Nephron (organoid): ENCODE data around the gene LOXHD1.

Experiments
- H3K27ac Mint-ChIP-seq, 3 experiments: 2 replicates each; pipeline ENCODE4 v1.8.0; 2020; ENCODE audit warnings: mixed read lengths in 3 of 3, mild to moderate bottlenecking in 2 of 3, moderate library complexity in 1 of 3
- H3K27me3 Mint-ChIP-seq: 2 replicates; pipeline ENCODE4 v1.8.0; 2021; ENCODE audit warnings: low read depth, mild to moderate bottlenecking, moderate library complexity, mixed read lengths
- H3K36me3 Mint-ChIP-seq: 2 replicates; pipeline ENCODE4 v1.8.0; 2020; ENCODE audit warnings: low read depth, mixed read lengths
- H3K4me1 Mint-ChIP-seq: 2 replicates; pipeline ENCODE4 v1.8.0; 2020; ENCODE audit warnings: mixed read lengths
- H3K4me3 Mint-ChIP-seq, 3 experiments: 2 replicates each; pipeline ENCODE4 v1.8.0; 2020; ENCODE audit warnings: mild to moderate bottlenecking in 3 of 3, mixed read lengths in 3 of 3, moderate library complexity in 2 of 3
- H3K9me3 Mint-ChIP-seq: 2 replicates; pipeline ENCODE4 v1.8.0; 2020; ENCODE audit warnings: mixed read lengths
- TF ChIP-seq, protein P1 (sequence below), 3 experiments: fragments of 200-600 bp; sonication (generic); IDR thresholded peaks; one replicate each; pipeline ENCODE4 v1.5.0; 2021; ENCODE audit warnings: antibody characterized with exemption in 3 of 3; ENCODE audit not compliant: unreplicated experiment in 3 of 3

The LOXHD1 gene

DNA sequence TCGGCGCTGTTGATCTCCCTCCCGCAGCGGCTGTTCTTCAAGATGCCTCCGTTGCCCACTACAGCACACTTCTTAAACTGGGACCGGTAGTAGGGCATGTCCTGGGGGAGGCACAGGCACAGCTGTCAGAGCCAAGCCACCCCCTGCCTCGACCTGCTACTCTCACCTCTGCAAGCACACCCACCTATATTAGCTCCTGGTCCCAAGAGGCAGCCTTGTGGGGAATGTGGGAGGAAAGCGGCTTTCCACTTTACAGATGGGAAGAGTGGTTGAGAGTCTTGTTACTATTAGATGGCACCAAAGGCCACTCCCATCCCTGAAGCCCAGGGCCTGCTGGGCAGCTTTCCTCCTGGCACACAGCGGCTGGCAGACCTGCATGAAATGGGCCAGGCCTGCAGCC is 29.2 kb upstream of the LOXHD1 start:
- Mint-ChIP-seq H3K27ac (no peak overlapping the region), H3K36me3 (no peaks in the 10 kb centered on the region), H3K4me3 (no peak overlapping the region), H3K4me1 (no peaks in the 10 kb centered on the region), H3K27me3 (peaks cover 11% of the 10 kb centered on the region), H3K9me3 (no peaks in the 10 kb centered on the region)
- TF ChIP-seq, protein P1, sequence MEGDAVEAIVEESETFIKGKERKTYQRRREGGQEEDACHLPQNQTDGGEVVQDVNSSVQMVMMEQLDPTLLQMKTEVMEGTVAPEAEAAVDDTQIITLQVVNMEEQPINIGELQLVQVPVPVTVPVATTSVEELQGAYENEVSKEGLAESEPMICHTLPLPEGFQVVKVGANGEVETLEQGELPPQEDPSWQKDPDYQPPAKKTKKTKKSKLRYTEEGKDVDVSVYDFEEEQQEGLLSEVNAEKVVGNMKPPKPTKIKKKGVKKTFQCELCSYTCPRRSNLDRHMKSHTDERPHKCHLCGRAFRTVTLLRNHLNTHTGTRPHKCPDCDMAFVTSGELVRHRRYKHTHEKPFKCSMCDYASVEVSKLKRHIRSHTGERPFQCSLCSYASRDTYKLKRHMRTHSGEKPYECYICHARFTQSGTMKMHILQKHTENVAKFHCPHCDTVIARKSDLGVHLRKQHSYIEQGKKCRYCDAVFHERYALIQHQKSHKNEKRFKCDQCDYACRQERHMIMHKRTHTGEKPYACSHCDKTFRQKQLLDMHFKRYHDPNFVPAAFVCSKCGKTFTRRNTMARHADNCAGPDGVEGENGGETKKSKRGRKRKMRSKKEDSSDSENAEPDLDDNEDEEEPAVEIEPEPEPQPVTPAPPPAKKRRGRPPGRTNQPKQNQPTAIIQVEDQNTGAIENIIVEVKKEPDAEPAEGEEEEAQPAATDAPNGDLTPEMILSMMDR (IDR thresholded peaks at IDR 0.05; ENCODE audit: unreplicated experiment in 3 of 3), result no peak

DNA sequence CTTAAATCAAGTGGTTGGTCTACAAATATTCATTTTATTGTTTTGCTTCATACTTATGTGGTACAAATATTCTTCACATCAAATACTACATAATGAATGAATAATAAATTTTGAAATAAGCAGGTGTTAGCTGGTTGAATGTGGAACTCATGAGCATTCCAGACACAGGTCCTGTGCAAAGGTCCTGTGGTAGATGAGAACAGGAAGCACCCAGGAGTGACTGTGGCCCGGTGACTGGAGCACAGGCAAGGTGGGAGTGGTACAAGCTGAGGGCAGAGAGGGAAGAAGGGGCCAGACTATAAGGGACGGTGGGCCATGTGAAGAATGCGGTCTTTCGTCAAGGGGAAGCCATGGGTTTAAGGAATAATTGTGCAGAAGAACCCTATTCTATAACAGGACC is 26.2 kb upstream of the LOXHD1 start:
- Mint-ChIP-seq H3K4me3 (no peak overlapping the region), H3K36me3 (no peaks in the 10 kb centered on the region), H3K27me3 (peaks cover 3% of the 10 kb centered on the region), H3K9me3 (no peaks in the 10 kb centered on the region), H3K4me1 (no peaks in the 10 kb centered on the region), H3K27ac (no peak overlapping the region)
- TF ChIP-seq, protein P1 (IDR thresholded peaks at IDR 0.05; ENCODE audit: unreplicated experiment in 3 of 3), result no peak

DNA sequence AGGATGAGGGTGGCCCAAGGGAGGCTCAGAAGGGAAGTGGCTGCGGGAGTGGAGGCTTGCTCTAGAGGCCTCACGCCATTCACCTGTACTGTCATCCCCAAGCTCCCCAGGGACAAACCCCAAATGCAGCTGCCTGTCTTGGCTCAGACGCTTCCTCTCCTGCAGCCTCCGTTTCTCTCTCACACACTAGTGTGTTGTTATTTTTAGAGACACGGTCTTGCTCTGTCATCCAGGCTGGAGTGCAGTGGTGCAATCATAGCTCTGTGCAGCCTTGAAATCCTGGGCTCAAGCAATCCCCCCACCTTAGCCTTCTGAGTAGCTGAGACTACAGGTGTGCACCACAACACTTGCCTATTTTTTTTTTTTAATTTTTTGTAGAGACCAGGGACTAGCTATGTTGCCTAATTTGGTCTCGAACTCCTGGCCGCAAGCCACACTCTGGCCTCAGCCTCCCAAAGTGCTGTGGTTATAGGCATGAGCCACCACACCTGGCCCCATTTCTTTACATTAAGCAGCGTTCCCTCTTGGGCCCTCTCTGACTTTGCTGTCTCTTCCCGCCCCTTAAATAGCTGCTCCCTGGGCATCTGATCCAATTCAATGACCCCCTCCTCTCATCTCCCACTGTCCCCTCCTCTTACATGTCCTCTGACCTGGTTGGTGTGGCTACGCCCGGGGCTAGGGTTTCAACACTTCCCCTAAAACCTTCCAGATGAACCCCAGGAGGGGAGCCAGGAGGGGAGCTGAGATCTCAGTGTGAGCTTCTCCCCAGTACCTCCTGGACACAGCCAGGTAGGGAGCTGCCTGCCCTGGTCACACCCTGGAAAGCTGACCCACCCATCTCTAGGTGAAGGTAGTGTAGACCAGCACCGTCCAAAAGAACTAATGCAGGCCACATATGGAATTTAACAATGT is 24.0 kb upstream of the LOXHD1 start:
- H3K9me3 Mint-ChIP-seq, result no peaks in the 10 kb centered on the region
- H3K36me3 Mint-ChIP-seq, result no peaks in the 10 kb centered on the region
- H3K27ac Mint-ChIP-seq, result no peak overlapping the region
- TF ChIP-seq, protein P1 (IDR thresholded peaks at IDR 0.05; ENCODE audit: unreplicated experiment in 3 of 3), result no peak
- H3K4me3 Mint-ChIP-seq, result no peak overlapping the region
- peaks cover 3% of the 10 kb centered on the region for H3K27me3 Mint-ChIP-seq
- H3K4me1 Mint-ChIP-seq, result peaks cover 3% of the 10 kb centered on the region

DNA sequence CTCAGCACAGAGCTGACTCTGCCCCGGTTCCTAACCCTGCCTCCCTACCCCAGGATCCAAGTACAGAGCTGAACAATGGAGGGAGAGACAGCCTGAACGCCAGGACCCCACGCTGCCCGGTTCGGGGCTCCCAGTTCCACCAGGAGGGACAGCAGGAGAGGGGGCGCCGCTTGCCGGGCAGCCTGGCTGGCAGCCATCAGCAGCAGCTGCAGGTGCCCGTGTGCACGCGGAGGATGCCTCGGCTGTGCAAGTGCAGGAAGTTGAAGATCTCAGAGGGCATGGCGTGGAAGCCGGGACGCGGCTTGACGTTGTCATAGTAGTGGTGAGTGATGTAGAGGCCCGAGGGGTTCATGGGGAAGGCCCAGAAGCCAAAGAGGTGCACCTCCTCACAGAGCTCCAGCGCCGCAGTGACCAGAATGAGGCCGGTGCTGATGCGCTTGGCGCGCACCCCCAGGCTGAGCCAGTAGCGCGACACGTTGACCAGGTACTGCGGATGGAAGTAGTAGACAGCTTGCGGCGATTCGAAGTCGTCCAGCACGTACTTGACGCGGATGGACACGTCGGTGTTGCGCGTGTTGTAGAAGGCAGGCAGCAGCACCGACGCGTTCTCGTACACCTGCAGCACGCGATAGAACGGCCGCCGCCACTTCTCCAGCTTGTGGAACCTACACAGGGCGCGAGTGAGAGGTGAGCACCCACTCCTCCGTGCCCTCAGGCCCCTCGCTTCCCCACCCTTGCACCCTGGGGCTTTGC is 23.0 kb upstream of the LOXHD1 start:
- Mint-ChIP-seq H3K27ac (no peak overlapping the region), H3K4me1 (peaks cover 3% of the 10 kb centered on the region), H3K36me3 (no peaks in the 10 kb centered on the region), H3K4me3 (no peak overlapping the region), H3K9me3 (no peaks in the 10 kb centered on the region), H3K27me3 (peaks cover 3% of the 10 kb centered on the region)
- TF ChIP-seq, protein P1 (IDR thresholded peaks at IDR 0.05; ENCODE audit: unreplicated experiment in 3 of 3), result no peak

DNA sequence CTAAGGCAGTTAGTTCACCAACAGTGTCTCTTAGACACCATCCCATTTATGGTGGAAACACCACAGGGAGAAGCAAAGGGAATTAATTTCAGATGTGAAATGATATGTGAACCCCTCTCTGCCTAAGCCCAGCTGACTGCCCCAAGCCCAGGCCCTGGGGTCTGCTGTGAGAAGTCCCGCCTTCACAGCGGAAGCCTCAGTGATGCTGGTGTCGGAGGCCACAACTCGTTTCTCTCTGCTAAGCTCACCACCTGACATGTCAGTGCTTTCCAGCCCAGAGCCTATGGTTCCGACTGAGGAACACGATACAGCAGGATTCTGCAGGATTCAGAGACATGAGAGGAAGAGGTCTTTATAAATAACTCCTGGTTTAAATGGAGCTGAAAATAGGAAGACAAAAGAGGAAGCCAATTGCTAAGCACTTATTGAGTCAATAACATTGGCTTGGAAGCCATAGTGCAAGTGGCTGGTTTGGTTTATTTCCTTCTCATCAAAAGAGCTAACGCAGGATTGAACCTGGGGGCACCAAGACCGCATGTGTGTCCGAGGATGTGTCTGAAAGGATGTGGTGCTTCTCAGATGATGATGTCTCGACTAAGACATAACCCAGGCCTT is 21.9 kb upstream of the LOXHD1 start:
- Mint-ChIP-seq H3K4me1 (peaks cover 3% of the 10 kb centered on the region), H3K27me3 (peaks cover 8% of the 10 kb centered on the region), H3K9me3 (no peaks in the 10 kb centered on the region), H3K36me3 (no peaks in the 10 kb centered on the region), H3K27ac (no peak overlapping the region), H3K4me3 (no peak overlapping the region)
- TF ChIP-seq, protein P1 (IDR thresholded peaks at IDR 0.05; ENCODE audit: unreplicated experiment in 3 of 3), result no peak
